Spleen (tissue), 7 donors: ENCODE data around the gene BRD4.

Experiments used
- POLR2A ChIP-seq, 3 donors: fragments of 450-650 bp; IDR thresholded peaks; one replicate each; pipeline ENCODE4 v1.5.1; 2017; ENCODE audit warnings: antibody characterized with exemption in 3 of 3, mild to moderate bottlenecking in 1 of 3
- TF ChIP-seq, protein P1 (sequence below), 11 experiments: fragments of 200-600 bp in 7 of 11; fragments of 450-650 bp in 4 of 11; sonication (generic) in 4 of 11; IDR thresholded peaks in 8 of 11; conservative IDR thresholded peaks in 3 of 11; 1 replicate in 7 of 11; 2 replicates in 4 of 11; pipeline versions ENCODE4 v1.4.0 to v1.8.0; 2016 to 2021; ENCODE audit warnings: antibody characterized with exemption in 11 of 11, inconsistent platforms in 4 of 11, mild to moderate bottlenecking in 1 of 11
- donor health status: DM: no; HTN: no; CAD: no; lungs with moderate emphysema.
- donor health status: DM: no; HTN: no; CAD: no.
- donor health status: DM: no; HTN: no; CAD: no.

DNA sequence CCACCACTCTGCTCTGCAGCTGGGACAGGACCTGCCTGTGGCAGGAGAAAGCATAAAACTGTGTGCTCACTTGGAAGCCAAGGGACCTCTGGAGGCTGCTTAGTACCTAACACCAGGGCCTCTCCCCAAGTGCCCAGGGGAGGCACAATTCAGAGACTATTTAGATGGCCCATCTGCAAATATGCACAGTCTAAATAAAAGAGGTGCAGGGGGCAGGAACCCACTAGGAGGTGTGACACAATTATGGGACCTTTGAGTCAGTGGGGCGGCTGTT is 67.5 kb downstream of the BRD4 start:
- no peak for TF ChIP-seq POLR2A (IDR thresholded peaks at IDR 0.05)
- TF ChIP-seq, protein P1, sequence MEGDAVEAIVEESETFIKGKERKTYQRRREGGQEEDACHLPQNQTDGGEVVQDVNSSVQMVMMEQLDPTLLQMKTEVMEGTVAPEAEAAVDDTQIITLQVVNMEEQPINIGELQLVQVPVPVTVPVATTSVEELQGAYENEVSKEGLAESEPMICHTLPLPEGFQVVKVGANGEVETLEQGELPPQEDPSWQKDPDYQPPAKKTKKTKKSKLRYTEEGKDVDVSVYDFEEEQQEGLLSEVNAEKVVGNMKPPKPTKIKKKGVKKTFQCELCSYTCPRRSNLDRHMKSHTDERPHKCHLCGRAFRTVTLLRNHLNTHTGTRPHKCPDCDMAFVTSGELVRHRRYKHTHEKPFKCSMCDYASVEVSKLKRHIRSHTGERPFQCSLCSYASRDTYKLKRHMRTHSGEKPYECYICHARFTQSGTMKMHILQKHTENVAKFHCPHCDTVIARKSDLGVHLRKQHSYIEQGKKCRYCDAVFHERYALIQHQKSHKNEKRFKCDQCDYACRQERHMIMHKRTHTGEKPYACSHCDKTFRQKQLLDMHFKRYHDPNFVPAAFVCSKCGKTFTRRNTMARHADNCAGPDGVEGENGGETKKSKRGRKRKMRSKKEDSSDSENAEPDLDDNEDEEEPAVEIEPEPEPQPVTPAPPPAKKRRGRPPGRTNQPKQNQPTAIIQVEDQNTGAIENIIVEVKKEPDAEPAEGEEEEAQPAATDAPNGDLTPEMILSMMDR (IDR thresholded peaks at IDR 0.05 in 8 of 11, conservative IDR thresholded peaks at IDR 0.05 in 3 of 11): no peak
